Astrocyte of the spinal cord (primary cell): ENCODE results near the gene CAMK2D.
"Not testable (repeated sequence)": the region's sequence is repeated elsewhere in the genome, so short reads cannot be mapped to it uniquely, and the experiment has no call there.

ENCODE experiments used
- DNase-seq: peaks from one replicate; pipeline ENCODE4 v3.0.0; 2011; ENCODE audit warnings: low read depth, low spot score
- H3K4me3 ChIP-seq: 2 replicates; pipeline ENCODE4 v1.5.1; 2011; ENCODE audit warnings: low read depth, mild to moderate bottlenecking, low read length, moderate library complexity
- CTCF ChIP-seq: IDR thresholded peaks from 2 replicates; pipeline ENCODE4 v1.5.1; 2012; ENCODE audit warnings: low read depth, mild to moderate bottlenecking, low read length, inconsistent platforms
- in situ Hi-C: cut with HindIII; loops from 2 replicates; pipeline ENCODE4 v1.10.0; 2017; ENCODE audit warnings: low sequenced_read_pairs

CAMK2D gene

GRCh38 chr4:113766882-113767281 lies 5.3 kb upstream of the CAMK2D start:
- no peak for TF ChIP-seq CTCF
- DNase-seq, result no peak
- H3K4me3 ChIP-seq, result no peak overlapping the region
- in situ Hi-C loops, result no loop called here

- TF ChIP-seq CTCF, result no peak
- no peak for DNase-seq
- in situ Hi-C loops, result no loop called here
- no peak overlapping the region for H3K4me3 ChIP-seq
Measured at GRCh38 chr4:113764720-113765264, 3.3 kb upstream of the CAMK2D start.

DNA sequence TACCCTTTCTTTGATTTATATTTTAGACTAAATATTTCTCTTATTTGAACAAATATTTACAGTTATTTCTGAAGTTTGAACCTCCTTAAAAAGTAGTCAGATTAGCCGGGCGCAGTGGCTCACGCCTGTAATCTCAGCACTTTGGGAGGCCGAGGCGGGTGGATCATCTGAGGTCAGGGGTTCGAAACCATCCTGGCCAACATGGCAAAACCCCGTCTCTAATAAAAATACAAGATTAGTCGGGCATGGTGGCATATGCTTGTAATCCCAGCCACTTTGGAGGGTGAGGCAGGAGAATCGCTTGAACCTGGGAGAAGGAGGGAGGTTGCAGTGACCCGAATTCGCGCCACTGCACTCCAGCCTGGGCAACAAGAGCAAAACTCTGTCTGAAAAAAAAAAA lies 2.4 kb upstream of the CAMK2D start:
- H3K4me3 ChIP-seq, in situ Hi-C loops, DNase-seq: not testable (repeated sequence)

- peak overlapping the region; percentile 91 for H3K4me3 ChIP-seq
- in situ Hi-C loops, result no loop called here
- no peak for TF ChIP-seq CTCF
- no peak for DNase-seq
Measured at GRCh38 chr4:113763029-113763285, 1.4 kb upstream of the CAMK2D start.

DNA sequence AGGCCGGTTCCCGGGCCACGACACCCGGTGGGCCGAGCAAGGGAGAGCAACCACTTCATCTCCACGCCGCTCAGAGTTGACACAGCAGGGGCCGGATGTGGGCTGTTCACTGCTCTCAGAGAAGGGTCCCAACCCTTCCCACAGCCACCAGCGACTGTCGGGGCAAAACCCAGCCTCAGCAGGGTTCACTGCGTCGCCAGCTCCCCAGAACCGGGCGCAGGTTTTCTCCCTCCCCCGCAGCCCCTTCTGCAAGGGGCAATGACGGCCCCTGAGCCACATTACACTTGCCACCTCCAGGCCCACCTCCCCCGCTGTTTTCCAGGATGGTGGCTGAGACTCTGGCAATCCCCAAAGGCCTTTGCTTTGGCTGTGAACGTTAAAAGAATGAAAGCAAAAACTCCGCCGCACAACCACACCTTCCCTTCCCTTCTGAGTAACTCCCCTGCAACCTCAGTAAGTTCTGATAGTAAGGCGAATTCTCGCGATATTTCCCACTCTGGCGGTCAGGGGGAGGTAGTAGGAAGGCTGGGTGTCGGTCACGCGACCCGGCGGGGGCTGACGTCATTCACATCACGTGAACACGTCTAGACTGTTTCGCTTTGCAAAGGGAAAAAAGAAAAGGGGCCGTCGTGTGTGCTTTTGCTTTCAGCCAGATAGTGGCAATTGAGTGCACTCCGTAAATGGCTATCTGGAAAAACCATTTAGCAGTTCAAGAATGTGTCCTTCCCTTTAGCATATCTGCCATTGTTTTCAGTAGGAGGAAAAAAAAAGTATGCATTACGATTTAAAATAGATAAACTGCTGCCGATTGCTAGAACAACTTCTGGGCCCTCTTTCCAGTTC lies 869 bp upstream of the CAMK2D start:
- DNase-seq, result peak; percentile 100
- in situ Hi-C loops, result no loop called here
- TF ChIP-seq CTCF, result no peak
- peak overlapping the region; percentile 91 for H3K4me3 ChIP-seq

- in situ Hi-C loops, result no loop called here
- TF ChIP-seq CTCF, result no peak
- peak; percentile 71 for DNase-seq
- peak overlapping the region; percentile 91 for H3K4me3 ChIP-seq
Measured at GRCh38 chr4:113760795-113761619, 531 bp downstream of the CAMK2D start.
